HG02571 (cell line): ENCODE data around the gene ALOX5AP.
"Not testable (repeated sequence)": the region's sequence is repeated elsewhere in the genome, so short reads cannot be mapped to it uniquely, and the experiment has no call there.

Experiments
- ATAC-seq: cut with Tn5 transposase; IDR thresholded peaks from one replicate; pipeline ENCODE4 v1.9.1; 2021; ENCODE audit warnings: mild to moderate bottlenecking, moderate library complexity; ENCODE audit not compliant: unreplicated experiment

ALOX5AP gene

DNA sequence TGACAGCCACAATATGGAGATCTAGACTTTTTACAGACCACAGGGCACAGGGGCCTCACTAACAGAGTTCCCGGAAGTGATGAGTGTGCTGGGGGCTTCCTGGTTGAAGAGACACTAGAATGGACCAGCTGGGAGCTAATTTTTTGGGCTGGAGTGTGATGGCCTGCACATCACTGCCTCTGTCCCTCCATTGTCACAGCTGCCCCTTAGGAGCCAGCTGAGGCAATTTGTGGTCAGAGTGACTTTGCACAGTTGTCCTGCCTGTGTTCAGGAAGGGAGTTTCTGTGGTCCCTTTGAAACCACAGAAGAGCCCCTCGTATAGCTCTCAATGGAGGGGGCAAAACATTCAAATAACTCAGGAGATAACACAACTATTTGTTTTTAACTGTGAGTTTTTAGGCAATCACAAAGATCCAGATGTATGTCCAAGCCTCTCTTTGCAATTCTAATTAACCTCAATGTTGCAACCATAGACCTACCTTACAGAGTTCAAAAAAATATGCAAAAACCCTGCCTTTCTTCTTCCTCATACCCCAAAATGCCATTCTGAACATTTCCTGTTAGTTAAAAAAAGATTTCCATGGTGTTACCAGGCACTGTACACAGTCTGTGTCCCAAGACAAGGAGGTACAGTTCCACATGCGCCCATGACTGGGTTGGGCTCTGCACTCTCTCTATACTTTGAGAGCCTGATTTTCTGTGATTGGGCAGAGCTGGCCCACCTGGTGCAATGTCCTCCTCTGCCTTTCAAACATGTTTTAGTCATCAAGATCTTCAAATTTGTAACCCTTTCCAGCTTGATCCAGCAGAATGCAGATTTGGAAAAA, 2.4 kb downstream of the ALOX5AP start:
- ATAC-seq: no peak

DNA sequence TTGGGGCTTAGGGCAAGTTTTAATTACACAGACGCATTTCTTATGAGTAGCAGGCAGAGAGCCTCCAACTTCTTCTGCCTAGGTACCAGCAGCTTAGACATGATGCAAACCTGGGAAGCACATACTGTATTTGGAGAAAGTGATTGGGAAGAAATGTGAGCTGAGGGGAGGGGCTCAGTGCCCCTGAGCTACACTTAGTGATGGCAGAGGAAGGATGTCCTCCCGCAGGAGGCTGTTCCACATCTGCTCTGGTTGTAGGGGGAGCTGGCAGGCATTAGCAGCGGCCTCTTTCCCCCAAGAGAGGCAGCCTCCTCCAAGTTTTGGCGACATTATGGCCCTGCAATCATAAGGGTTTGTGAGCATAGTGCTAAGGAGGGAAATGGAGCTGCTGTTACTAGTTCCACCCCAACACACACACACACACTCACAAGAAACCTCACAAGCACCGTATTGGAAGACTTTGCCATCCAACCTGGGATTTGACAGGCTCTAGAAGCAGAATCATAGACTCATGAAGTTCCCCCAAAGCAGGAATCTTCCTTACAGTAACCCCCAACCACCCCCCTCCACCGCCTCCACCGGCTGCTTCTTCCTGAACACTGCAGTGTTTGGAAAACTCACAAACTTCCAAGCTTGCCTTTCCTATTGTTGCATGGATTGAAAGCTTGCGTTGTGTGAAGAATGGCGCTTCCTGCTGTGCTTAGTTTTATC, 3.3 kb downstream of the ALOX5AP start:
- ATAC-seq: no peak

DNA sequence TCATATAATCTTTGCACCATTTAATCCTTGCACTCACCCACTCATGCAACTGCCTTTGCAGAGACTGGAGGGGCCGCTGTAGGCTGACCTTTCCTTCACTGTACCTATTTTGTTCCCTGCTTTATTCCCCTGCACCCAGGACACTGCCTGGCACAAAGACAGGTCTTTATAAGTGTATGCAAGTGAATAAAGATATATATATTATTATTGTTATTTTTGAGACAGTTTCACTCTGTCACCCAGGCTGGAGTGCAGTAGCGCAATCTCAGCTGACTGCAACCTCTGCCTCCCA, 3.8 kb downstream of the ALOX5AP start:
- ATAC-seq: no peak

DNA sequence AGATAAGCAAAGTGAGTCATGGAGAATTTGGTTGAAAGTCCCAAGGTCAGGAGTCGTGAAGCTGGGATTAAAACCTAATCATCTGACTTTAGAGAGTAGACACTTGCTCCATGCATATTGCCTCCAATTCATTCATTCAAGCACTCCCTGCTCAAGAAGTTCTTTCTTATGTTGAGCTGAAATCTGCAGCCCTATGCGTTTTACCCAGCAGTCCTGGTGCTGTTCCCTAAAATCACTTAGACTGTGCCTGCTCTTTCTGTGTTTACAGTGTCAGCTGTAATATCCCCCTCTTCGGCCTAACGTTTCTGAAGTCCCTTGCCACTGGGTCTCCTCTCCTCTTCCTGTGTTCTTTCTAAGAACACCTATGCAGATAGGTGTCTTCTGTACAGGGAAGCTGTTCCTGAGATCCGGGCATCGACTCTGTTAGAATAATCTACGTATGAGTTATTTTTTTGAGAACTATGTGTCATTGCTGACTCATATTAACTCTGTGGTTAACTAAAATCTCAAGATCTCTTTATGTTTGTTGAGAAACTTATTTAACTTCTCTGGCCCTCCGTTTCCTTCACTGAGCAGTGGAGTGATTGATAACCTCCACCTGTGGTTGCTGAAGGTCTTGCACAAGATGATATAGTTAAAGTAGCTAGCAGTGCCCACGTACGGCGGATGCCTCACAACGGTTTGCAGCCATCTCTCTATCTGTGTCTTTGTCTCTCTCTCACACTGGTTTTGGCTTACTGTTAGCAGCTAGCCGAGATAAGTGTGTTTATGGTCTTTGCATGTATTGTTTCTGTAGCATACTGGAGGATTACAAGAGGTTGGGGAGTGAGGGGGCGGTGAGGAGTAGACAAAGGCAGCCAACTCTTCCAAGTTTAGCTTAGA, 4.7 kb downstream of the ALOX5AP start:
- ATAC-seq: peak; percentile 28

DNA sequence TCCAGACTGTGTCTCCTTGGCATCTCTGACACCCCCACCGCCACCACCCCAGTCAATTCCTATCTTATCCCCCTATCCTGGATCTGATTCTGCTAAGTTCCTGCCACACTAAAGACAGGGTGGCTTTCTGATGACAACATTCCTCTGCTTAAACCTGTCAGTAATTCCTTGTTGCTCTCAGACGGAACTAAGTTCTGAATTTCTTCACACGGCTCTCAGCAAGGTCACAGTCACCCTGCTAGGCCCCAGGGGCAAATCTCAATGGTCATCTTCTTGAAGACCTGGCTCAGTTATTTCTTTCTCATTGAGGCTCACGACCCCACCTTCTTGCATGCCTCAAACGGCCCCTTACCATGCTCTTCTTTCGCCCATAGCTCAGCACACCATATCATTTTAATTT, 7.6 kb downstream of the ALOX5AP start:
- no peak for ATAC-seq

DNA sequence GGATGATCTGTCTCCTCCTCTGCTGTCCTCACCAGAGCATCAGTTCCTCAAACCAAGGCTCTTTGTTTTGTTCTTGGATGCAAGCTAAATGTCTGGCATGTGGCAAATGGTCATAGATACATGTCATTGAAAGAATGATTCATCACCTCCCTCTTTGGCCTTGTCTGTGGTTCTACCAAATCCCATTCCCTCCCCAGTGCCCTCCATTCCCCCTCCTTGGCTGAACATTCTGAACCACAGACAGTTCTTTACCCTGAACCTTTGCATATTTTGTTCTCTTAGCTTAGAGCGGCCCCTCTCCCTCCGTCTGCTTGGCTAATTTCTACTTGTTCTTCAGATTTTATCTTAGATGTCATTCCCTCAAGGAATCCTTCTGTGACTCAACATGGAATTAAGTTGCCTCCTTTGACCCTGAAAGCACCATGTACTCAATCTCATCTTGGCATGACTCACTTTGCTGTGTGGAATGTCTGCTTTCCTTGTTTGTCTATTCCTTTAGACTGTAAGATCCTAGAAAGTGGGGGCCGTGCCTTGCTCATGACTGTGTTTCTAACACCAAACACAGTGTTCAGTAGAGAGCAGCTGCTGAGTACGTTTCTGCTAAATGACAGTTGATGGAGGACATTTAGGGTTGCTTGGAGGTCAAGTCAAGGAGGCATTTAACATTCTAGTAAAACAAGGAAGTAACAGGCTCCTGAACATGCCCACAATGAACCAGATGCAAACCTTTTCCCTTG, 8.1 kb downstream of the ALOX5AP start:
- ATAC-seq: no peak

DNA sequence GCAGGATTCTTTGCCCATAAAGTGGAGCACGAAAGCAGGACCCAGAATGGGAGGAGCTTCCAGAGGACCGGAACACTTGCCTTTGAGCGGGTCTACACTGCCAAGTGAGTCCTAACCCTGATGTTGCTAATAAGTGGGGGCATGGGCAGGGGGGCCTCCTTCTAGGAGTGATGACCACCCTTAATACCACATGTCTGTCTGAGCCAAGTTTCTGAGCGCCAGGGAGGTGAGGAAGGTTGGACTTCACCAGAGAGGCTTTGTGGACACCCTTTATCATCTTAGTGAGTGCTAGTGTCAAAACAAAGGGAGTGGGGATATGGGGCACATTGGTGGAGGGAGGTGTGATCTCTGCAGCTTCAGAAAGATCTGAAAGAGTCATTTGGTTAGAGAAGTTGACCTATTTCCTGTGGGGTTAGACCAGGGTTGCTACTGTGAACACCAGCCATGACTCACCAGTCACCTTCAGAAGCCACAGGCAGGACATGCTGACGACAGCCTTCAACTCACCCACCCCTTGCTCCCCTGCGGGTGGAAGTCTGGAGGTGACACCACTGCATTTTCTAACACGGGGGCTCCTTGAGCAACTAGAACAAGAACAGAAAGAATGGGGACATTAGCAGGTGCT, 8.8 kb downstream of the ALOX5AP start:
- ATAC-seq: peak; percentile 97

DNA sequence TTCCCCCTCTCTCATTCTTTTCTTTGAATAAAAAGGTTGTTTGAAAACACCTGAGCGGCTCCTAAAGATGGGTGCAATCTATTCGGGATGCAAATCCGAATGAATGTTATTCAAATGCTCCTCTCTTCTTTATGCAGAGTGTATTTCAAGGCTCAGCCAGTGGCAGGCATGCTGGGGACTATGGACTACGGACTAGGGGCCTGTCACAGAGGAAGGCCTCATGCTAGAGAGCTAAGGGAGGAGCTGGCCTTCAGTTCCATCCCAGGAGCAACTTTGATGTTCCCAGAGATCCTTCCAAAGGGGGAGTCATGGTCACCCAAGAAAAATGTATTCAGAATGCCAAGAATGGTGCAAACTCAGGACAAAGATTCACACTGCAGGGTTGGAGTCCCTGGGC, 9.3 kb downstream of the ALOX5AP start:
- no peak for ATAC-seq

DNA sequence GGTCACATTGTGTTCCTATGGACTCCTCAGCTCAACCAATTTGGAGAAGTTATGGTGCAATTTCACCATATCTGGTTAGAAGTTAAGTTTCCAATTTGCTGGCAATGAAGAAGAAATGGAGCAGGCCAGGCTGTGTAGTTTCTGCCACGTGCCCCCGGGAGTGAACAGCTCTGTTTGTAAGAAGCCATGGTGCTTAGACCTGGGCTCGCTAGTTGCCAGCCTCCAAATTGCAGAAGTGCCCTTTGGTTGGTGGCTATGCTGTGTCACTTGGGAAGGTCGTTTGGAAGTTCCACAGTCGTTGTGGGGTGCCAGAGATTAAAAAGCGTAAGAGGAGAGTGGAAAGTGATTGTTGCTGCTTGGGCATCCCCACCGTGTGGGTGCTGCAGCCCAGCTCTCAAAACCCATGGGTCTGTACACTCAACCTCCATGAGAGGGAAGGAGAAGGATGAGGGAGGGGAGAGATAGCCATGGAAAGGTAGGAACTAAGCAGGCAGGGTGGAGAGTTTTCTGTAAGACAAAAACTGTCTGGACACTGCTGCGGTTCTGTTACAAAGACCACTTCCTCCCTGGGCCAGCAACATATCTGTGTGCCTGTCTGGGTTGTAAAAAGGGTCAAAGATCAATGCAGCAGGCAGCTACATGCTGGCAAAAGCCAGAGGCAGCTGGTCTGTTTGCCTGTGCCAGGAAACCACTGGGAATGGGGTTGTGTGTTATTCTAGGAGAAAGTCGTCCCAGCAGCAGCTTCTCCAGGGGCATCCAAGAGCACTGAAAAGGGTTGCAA, 10.8 kb downstream of the ALOX5AP start:
- ATAC-seq: no peak

DNA sequence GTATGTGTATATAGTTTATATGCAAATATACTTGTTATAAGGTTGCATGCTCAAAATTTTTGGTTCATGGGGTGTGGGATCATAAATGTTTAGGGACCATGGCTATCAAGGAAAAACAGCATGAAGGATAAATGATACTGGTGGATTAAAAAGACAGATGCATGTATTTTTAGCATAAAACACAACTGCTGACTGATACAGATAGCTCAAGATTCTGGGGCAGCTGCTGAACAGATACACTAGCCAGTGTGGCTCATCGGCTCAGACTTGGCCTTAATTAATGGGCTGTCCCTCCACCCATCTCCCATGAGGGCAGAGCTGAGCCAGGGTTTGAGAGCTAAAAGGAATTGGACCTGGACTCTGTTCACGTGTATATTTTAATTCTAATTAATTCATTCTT, 11.4 kb downstream of the ALOX5AP start:
- no peak for ATAC-seq

DNA sequence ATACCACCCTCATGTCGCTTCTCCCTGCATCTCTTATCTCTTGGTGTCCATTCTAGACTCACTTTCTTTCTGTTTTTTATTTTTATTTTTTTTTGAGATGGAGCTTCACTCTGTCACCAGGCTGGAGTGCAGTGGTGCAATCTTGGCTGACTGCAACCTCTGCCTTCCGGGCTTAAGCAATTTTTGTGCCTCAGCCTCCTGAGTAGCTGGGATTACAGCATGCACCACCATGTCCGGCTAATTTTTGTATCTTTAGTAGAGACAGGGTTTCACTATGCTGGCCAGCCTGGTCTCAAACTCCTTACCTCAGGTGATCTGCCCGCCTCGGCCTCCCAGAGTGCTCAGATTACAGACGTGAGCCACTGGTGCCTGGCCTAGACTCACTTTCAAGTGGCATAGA, 12.5 kb downstream of the ALOX5AP start:
- not testable (repeated sequence) for ATAC-seq

DNA sequence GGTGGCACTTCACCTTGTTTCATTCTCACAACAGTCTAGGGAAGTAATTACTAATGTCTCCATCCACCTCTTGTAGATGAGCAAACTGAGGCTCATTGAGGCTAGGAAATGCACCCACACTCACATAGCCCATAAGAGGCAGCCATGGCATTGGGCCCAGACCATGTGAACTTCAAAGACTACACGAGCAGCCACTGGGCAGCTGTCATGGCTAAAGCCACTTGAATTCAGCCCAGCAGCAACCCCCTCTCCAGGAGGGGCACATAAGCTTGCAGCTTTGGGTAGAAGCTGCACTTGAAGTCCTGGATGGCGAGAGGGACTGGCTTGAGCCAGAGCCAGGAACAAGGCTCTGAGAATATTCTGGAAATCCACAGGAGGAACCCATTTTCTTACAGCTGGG, 13.4 kb downstream of the ALOX5AP start:
- no peak for ATAC-seq

DNA sequence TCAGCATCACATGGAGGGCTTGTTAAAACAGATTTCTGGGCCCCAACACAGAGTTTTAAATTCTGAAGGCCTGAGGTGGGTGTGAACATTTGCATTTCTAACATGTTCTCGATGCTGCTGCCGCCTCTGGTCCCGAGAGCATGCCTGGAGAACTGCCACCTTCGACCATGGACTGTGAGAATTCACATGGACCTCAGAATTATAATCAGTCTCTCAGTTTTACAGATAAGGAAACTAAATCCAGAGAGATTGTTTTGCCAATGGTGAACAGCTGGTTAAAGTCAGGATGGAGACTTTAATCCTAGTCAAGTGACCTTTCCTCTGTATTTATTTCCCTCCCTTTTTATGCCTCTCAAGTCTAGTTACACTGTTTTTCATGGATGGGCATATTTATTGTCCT, 14.7 kb downstream of the ALOX5AP start:
- no peak for ATAC-seq

DNA sequence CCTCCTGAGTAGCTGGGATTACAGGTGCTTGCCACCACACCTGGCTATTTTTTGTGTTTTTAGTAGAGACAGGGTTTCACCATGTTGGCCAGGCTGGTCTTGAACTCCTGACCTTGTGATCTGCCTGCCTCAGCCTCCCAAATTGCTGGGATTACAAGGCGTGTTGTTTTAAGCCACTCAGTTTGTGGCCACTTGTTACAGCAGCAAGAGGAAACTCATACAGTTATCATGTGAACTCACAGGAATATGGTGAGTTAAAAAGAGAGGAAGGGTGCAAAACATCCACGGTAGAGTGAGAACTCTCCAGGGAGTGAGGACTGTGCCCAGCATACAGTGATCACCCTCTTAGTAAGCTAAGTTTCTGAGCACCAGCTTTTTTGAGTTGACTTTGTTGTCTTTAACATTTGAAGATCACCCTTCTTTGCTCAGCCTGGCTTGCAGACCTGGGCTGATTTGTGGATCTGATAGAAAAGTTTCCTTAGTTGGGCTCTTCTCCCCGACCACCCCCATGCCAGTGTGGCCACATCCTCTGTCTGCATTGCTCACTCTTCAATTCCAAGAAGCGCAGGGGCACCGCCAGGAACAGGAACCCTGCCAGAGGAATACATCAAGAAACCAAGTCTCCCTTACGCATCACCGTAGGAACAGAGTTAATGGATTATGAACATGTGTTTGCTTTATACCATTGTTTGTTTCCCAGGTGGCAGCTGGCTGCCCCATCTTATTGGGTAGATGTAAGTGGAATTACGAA, 16.0 kb downstream of the ALOX5AP start:
- ATAC-seq: no peak

DNA sequence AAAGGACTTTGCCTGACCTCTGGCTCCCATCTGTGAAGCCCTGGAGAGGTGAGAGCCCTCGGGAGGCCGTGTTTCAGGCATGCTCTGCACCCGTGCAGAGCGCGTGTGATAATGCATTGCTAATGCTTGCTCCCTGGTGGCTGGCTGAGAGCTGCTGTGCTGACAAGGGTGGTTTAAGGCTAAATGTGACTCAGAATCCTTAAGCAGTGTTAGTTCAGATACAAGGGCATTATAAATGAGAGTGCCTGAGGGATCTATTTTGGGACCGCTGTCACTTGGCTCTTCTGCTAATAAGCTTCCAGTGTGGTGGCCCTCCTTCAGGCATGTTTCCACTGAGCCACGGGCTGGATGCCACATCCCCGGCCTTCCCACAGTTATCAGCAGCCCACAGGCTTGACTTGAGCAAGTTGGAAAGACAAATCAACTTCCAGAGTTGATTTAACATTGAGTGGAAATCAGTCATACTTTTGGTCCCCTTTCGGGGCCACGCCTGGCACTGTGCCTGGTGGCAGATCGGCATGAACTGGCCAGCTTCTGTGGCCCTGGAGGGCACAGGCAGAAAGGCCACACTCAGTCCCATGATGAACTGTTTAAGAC, 17.0 kb downstream of the ALOX5AP start:
- ATAC-seq: no peak

DNA sequence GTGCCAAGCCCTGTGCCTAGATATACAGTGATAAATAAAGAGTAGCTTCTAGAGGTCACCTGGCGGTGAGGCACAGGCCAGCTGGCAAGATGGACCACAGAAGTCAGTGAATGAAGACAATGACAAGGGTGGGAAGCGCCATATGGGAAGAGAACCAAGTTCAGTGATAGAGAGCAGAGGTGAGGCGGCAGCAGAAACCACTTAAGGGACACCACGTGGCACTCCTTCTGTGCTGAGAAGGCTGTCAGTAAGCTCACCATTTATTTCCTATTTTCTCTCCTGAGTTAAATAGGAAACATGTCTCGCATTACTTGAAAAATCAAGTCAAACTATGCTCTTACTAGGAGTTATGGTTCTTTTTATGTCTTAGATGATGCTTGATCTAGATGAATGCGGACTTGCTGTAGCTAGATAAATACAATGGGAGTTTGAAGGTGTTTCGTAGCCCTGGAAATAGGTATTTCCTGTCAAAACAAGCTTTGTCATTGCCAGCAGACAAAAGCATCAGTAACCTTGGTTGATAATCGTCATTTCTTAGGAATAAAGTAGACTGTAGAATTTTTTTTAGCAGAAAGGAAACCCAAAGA, 17.8 kb downstream of the ALOX5AP start:
- ATAC-seq: no peak

DNA sequence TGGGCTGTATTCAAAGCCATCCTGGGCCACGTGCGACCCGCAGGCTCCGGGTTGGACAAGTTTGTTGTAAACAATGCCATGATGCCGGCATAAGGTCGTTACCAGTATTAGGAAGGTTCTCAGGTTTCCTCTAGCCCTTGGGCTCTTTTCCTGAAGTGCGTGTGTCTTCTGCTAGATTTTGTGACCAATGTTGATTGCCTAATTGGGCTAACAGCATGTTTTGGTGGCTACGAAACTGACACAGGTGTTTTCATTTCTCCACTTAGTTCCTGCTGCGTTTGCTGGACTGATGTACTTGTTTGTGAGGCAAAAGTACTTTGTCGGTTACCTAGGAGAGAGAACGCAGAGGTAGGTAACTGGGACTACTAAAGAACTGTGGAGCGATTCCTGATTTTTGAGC, 20.3 kb downstream of the ALOX5AP start:
- ATAC-seq: no peak

DNA sequence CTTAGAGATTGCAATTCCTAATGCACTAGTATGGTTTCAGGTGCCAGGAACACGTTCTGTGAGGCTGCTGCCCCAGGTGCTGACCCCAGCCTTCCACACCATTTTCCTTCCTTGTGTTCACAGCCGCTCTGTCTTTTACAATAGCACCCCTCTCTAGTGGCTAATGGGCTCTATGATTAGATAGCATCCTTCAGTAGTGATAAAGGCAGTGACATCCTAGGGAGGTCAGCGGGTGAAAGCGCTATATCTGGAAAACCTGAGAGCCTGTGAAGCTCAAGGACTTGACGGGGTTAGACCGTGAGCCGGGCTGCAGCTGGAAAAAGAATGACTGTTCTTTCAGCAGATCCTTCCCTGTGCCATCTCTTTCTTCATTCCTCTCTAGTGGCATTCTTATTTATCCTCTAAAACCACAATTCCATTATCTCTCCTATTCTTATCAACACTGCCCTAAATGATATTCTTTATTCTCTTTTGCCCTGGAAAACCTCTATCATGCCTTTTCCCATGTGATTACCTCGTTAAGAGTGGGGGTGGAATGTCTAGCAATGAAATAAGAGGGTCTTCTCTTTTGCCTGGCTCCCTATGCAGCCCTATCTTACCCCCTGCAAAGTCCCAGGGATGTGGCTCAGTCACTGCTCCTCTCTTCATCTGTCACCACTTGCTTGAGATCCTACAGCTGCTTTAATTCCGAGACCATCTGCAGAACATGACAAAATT, 21.8 kb downstream of the ALOX5AP start:
- no peak for ATAC-seq
